HG03280 (cell line): Measurements from ENCODE around the gene APH1B.
"Not testable (repeated sequence)": the region's sequence is repeated elsewhere in the genome, so short reads cannot be mapped to it uniquely, and the experiment has no call there.

Experiments
- ATAC-seq: cut with Tn5 transposase; IDR thresholded peaks from one replicate; pipeline ENCODE4 v1.9.1; 2021; ENCODE audit warnings: mild to moderate bottlenecking, moderate library complexity; ENCODE audit not compliant: unreplicated experiment

The APH1B gene

GRCh38 chr15:63294359-63294758 is 17.0 kb downstream of the APH1B start:
- no peak for ATAC-seq

GRCh38 chr15:63295341-63295740 is 17.9 kb downstream of the APH1B start:
- no peak for ATAC-seq

DNA sequence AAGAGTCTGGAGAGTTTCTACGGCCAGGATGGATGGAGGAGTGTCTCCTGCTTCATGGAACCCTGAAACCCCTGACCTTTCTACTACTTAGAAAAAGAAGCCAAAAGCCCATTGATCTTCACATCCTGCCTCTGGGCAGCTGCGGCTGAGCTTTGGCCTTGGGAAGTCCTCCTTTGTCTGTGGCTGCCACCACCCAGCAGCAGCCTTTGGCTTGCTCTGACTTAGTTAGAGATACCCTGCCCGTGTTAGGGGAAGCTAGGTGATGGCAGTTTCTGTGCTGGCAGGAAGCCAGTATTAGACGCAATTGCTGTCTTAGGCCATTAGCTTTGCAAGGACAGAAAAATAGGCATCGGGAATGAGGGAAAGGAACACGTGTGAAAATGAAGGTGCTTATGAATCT is 18.8 kb downstream of the APH1B start:
- ATAC-seq = no peak

DNA sequence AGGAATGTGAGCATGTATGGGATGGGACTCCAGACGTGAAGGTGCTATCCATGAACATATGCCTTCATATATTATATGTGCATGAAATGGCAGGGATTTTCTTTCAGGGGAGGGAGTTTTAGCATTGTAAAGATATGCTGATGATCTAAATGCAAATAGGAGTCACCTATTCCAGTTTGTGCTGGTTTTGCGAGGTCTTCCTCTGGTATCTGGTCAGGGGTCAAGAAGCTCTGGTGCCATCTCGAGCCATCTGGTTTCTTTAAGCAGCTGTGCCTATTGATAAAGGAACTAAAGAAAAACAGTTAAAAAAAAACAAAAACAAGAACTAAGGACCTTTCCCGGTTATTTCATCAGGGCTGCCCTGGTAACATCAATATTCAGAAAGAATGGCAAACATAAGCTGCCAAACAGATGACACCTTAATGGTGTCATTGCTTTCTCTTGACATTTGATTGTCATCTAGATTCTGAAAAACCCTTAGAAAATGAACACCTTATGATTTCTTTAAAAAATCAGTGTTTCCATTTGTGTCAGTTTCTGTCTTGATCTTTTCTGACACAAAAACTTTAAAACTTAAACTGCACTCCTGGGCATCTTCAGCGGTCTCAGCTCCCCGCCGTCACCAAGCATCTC is 22.7 kb downstream of the APH1B start:
- no peak for ATAC-seq

- no peak for ATAC-seq
Measured at GRCh38 chr15:63301088-63301487, 23.7 kb downstream of the APH1B start.

- ATAC-seq = no peak
Measured at GRCh38 chr15:63305260-63305659, 27.9 kb downstream of the APH1B start.

- ATAC-seq = no peak
Measured at GRCh38 chr15:63306492-63307073, 29.2 kb downstream of the APH1B start.

DNA sequence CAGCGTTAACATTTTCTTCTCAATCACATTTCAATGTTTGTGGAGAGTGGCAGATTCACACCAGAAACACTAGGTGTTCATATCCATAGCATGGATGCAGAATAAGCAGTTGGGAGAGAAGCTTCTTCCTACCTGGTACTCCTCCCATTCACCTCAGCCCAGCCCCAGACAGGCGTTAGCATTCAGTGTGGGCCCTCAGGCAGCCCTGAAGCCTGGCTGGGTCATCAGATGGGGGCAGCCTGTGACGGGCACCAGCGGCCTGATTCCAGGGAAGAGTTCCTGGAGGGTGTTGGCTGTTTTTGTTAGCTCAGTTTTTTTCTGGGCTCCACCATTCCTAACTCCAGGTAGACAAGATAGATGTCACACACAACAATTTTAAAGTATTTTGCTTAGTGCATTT is 31.1 kb downstream of the APH1B start:
- no peak for ATAC-seq

GRCh38 chr15:63308947-63309346 is 31.5 kb downstream of the APH1B start:
- no peak for ATAC-seq

DNA sequence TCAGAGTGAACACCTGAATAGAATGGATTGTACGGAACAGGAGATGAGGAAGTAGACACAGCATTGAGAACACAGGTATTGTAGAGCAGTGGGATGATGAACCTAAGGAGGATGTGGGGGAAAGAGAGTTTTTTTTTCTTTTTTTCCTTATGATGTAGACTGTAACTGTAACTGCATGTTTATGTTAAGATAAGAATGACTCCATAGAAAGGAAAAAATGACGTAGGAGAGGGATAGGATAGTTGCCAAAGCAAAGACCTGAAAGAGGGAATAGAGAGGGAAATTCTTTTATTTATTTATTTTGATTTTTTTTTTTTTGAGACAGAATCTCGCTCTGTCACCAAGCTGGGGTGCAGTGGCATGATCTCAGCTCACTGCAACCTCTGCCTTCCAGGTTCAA is 33.2 kb downstream of the APH1B start:
- ATAC-seq = no peak

- ATAC-seq = no peak
Measured at GRCh38 chr15:63312286-63312685, 34.9 kb downstream of the APH1B start.

- no peak for ATAC-seq
Measured at GRCh38 chr15:63313825-63314224, 36.4 kb downstream of the APH1B start.

GRCh38 chr15:63314409-63314808 is 37.0 kb downstream of the APH1B start:
- no peak for ATAC-seq

DNA sequence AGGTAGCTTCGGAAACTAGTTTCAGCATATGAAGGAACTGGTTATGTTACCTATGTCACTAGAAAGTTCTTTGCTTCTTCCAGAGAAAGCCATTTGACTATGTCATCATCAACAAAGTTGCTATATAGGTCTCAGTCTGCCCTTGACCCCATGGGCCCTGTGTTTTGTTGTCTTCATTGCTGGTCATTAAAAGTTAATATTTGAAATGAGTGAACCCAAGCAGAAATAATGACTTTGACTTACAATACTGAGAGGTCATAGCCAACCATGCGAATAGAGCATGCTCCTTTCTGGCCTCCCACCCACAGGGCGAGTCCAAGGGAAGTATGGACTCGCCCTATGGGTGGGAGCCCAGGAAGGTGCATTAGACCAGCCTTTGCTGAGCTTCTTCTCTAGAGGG is 40.9 kb downstream of the APH1B start:
- ATAC-seq = no peak

- no peak for ATAC-seq
Measured at GRCh38 chr15:63319065-63319464, 41.7 kb downstream of the APH1B start.

DNA sequence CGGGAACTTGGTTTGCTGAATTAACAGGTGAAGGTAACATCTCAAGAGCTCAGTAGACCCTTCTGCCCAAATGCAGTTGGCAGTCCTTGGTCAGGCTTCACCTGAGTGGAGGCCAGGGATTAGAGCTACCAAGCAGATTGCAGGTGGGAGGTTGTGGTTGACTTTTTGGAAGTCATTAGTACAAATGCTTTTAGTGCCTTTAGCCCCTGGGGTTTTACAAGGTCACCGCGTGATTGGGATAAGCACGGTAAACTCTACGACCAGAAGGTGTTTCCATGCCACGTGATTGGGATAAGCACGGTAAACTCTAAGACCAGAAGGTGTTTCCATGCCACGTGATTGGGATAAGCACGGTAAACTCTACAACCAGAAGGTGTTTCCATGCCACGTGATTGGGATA is 43.0 kb downstream of the APH1B start:
- not testable (repeated sequence) for ATAC-seq

DNA sequence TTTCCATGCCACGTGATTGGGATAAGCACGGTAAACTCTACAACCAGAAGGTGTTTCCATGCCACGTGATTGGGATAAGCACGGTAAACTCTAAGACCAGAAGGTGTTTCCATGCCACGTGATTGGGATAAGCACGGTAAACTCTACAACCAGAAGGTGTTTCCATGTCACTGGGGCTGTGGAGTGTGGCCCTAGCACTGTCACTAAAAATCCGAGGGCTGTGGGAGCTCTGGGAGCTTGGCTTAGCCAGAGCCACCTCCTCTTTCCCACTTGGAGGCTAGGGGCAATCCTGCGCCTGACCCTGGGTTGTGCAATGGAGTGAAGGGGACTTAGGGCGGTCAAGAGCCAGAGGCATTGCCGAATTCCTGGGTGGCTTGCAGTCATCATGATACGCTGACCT is 43.6 kb downstream of the APH1B start:
- ATAC-seq = not testable (repeated sequence)

GRCh38 chr15:63321462-63321861 is 44.1 kb downstream of the APH1B start:
- ATAC-seq = no peak

DNA sequence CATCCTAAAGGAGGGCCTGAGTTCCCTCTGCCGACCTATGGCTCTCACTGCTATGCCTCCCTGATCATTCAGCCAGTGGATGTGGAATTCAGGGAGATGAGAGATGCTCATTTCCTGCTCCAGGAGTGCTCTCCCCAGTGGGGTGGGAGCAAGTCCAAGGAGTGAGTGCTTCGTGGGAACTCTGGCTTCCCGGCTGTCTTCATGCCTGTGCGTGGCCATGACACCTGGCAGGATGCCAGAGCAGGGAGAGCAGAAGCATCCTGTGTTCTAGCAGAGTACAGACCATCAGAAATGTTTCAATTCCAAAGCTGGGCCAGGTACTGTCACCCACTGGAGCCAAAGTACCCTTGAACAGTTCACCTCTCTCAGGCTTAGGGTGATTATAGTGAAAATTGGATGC is 45.1 kb downstream of the APH1B start:
- no peak for ATAC-seq

GRCh38 chr15:63323798-63324563 is 46.6 kb downstream of the APH1B start:
- no peak for ATAC-seq

DNA sequence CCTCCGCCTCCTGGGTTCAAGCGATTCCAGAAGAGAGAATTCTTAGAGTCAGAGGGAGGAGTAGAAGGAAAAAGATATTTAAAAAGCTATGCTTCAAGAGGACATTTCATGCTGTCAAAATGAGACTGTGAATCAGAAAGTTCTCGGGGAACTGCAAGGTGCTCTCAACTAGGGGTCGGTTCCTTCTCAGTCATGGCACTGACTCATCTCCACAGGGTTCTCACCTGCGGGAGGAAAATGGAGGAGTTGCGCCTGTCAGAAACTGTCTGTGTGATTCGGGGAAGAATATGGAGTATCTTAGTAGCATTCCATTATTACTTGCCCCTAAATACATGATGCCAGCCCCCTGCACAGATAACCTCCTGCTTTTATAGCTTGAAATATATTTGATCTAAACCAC is 47.4 kb downstream of the APH1B start:
- no peak for ATAC-seq
